GM13976 (cell line): Measurements from ENCODE around the gene DCST1.

Source experiments
- DNase-seq: peaks from one replicate; pipeline ENCODE4 v3.0.0; 2012; ENCODE audit warnings: low spot score
- CTCF ChIP-seq: IDR thresholded peaks from 2 replicates; pipeline ENCODE4 v1.5.1; 2012; ENCODE audit warnings: borderline replicate concordance, mild to moderate bottlenecking; ENCODE audit not compliant: insufficient read depth; ENCODE audit errors: extremely low read depth, missing control alignments, control extremely low read depth
- in situ Hi-C: fragments of 300-500 bp; cut with MboI; formaldehyde crosslinking; loops from one replicate; pipeline ENCODE4 v1.12.0; 2022; ENCODE audit warnings: low sequenced_read_pairs, mixed read lengths, inconsistent platforms; ENCODE audit not compliant: unreplicated experiment

Gene DCST1

GRCh38 chr1:155086856-155087535 is 53.4 kb downstream of the DCST1 start:
- TF ChIP-seq CTCF = no peak
- in situ Hi-C loops = no loop called here
- DNase-seq = no peak

- peak; percentile 88 for DNase-seq
- in situ Hi-C loops = loop anchor here (5.0 kb wide), 1 partner anchor 76 kb away; no protein-coding TSS in a partner anchor
- TF ChIP-seq CTCF = peak; percentile 95
Measured at GRCh38 chr1:155091071-155092051, 57.7 kb downstream of the DCST1 start.

GRCh38 chr1:155092131-155092530 is 58.5 kb downstream of the DCST1 start:
- in situ Hi-C loops = loop anchor here (5.0 kb wide), 1 partner anchor 75 kb away; no protein-coding TSS in a partner anchor
- DNase-seq = no peak
- no peak for TF ChIP-seq CTCF

GRCh38 chr1:155092641-155093040 is 59.0 kb downstream of the DCST1 start:
- TF ChIP-seq CTCF = no peak
- in situ Hi-C loops = loop anchor here (5.0 kb wide), 1 partner anchor 75 kb away; no protein-coding TSS in a partner anchor
- no peak for DNase-seq

GRCh38 chr1:155093911-155094621 is 60.4 kb downstream of the DCST1 start:
- TF ChIP-seq CTCF = no peak
- in situ Hi-C loops = loop anchor here (5.0 kb wide), 1 partner anchor 73 kb away; no protein-coding TSS in a partner anchor
- DNase-seq = no peak

- DNase-seq = no peak
- TF ChIP-seq CTCF = no peak
- in situ Hi-C loops = loop anchor here (5.0 kb wide), 1 partner anchor 73 kb away; no protein-coding TSS in a partner anchor
Measured at GRCh38 chr1:155094622-155094948, 61.0 kb downstream of the DCST1 start.
